Measurements from ENCODE around the gene RNF207.
"Not testable (repeated sequence)": the region's sequence is repeated elsewhere in the genome, so short reads cannot be mapped to it uniquely, and the experiment has no call there.

RNF207 gene

DNA sequence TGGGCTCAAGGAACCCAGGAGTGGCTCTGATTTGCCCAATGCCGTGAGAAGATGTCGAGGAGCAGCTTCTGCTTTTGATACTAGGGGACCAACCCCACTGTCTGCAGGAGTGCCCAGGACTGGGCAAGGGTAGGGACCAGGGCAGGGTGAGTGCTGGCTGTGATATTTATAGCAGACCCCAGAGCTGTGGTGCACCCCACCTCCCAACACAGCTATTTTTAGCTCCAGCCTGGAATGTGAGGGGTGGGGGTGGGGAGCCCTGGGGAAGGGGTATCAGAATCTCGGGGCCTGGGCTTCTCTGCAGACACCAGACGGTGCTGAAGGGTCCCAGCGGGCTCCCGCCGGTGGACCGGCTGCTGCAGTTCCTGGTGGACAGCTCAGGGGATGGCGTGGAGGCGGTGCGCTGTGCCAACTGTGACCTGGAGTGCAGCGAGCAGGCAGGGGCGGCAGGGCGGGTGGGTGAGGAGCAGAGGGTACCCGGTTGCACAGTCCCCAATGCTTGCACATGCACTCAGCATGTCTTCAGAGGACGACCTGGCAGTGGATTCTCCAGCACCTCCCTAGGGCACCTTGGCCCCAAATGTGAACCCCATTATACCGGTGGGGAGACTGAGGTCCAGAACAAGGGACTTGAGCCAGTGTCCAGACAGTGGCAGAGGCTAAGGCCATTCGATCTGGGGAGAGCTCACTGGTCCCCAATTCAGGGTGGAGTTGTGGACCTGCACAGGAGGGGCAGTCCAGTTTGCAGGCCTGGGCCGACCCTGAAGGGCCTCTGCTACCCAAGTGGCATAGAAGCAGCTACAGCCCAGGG, 1.4 kb downstream of the RNF207 start:
- Histone ChIP-seq H3K27ac (ENCODE audit: low read depth, low read length) (no peak overlapping the region), H3K27me3 (ENCODE audit: insufficient read depth, low read length) (peaks cover 48% of the 10 kb centered on the region), H3K9ac (ENCODE audit: low read depth, low read length) (no peak overlapping the region), H3K4me1 (ENCODE audit: insufficient read depth, low read length) (peaks cover 4% of the 10 kb centered on the region), H3K36me3 (ENCODE audit: insufficient read depth, low read length) (no peaks in the 10 kb centered on the region), H3K9me3 (ENCODE audit: insufficient read depth, low read depth, low read length) (no peaks in the 10 kb centered on the region), H3K4me3 (ENCODE audit: low read length) (no peak overlapping the region)
- 90% methylated on average over 19 of the region's 19 CpGs for WGBS

DNA sequence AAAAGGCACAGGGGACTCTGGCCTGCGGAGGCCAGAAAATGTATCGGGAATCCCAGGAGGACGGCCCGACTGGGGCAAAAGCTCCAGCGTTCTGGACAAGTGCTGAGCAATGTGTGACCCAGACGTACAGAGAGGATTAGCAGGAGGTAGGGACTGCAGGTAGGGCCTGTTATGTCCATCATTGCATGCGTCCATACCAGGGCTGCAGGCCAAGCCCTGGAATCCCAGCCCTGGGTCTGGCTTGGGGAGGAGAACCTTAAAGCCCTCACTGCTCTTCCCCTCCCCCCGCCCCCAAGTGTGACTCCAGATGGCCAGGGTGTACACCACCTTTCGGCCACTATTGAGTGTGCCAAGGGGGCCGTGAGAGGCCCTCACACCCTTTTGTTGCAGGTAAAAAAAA, 2.0 kb downstream of the RNF207 start:
- H3K27ac ChIP-seq (ENCODE audit: low read depth, low read length): no peak overlapping the region
- peaks cover 48% of the 10 kb centered on the region for H3K27me3 ChIP-seq (ENCODE audit: insufficient read depth, low read length)
- 83% methylated on average over 10 of the region's 10 CpGs for WGBS
- no peak overlapping the region for H3K9ac ChIP-seq (ENCODE audit: low read depth, low read length)
- H3K36me3 ChIP-seq (ENCODE audit: insufficient read depth, low read length): no peaks in the 10 kb centered on the region
- peaks cover 4% of the 10 kb centered on the region for H3K4me1 ChIP-seq (ENCODE audit: insufficient read depth, low read length)
- H3K9me3 ChIP-seq (ENCODE audit: insufficient read depth, low read depth, low read length): no peaks in the 10 kb centered on the region
- H3K4me3 ChIP-seq (ENCODE audit: low read length): no peak overlapping the region

DNA sequence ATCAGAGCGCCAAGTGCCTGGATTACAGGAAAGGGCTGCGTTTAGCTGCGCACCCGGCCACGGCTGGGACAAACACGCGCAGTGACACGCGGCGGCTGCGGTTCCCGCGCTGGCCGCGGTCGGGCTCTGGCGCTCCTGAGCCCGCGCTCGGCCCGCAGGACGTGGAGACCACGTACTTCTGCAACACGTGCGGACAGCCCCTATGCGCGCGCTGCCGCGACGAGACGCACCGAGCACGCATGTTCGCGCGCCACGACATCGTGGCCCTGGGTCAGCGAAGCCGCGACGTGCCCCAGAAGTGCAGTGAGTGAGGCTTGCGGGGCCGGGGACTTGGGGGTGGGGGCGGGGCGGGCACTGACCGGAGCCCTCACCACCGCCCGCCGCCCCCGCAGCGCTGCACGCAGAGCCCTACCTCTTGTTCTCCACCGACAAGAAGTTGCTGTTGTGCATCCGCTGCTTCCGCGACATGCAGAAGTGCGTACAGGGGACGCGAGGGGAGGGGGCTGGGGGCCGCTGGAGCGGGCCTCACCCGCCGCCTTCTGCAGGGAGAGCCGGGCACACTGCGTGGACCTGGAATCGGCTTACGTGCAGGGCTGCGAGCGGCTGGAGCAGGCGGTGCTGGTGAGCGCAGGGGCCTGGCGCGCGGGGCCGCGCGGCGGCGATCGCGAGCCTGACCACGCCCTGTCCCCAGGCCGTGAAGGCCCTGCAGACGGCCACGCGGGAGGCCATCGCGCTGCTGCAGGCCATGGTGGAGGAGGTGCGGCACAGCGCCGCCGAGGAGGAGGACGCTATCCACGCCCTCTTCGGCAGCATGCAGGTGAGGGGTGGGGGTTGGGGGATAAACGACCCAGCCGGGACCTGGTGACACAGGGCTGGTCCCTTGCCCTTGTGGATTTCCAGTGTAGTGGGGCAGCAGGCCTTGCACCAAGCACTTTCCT, 3.1 kb downstream of the RNF207 start:
- Histone ChIP-seq H3K36me3 (ENCODE audit: insufficient read depth, low read length) (no peaks in the 10 kb centered on the region), H3K4me3 (ENCODE audit: low read length) (peak overlapping the region; percentile 52), H3K27ac (ENCODE audit: low read depth, low read length) (no peak overlapping the region), H3K4me1 (ENCODE audit: insufficient read depth, low read length) (peaks cover 4% of the 10 kb centered on the region), H3K9ac (ENCODE audit: low read depth, low read length) (peak overlapping the region; percentile 52), H3K9me3 (ENCODE audit: insufficient read depth, low read depth, low read length) (no peaks in the 10 kb centered on the region), H3K27me3 (ENCODE audit: insufficient read depth, low read length) (peaks cover 48% of the 10 kb centered on the region)
- 4% methylated on average over 99 of the region's 99 CpGs for WGBS

DNA sequence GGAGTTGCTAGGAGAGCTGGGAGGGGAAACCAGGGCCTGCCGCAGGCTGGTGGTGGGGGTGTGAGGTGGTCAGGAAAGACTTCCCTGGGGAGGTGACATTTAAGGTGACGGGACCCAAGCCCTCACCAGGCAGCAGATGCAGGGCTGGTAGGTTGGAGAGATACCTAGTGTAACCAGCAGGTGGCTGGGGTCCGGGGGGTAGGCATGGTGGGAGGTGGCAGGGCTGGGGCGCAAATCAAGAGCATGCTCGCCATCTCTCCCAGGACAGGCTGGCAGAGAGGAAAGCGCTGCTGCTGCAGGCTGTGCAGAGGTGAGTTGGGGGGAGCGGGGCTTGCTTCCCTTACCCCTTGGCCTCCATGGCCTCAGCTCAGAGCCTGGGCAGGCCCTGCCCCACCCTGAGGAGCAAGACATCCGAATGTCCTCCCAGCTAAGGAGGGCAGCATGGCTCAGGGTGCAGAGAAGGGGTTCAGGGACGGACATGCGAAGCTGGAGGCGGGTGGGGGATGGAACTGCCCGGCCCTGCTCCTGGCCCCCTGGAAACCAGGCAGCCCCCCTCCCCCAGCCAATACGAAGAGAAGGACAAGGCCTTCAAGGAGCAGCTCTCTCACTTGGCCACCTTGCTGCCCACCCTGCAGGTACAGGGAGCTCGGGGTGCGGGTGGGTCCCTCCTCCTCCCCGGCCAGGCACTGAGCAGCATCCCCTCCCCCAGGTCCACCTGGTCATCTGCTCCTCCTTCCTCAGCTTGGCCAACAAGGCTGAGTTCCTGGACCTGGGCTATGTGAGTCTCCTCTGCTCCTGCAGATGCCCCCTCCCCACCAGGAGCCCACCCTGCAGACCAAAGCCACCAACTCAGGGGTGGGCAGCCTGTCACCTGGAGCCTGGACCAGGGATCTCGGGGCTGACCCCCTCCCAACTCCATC, 4.0 kb downstream of the RNF207 start:
- H3K27me3 ChIP-seq (ENCODE audit: insufficient read depth, low read length): peaks cover 48% of the 10 kb centered on the region
- H3K9me3 ChIP-seq (ENCODE audit: insufficient read depth, low read depth, low read length): no peaks in the 10 kb centered on the region
- 0 out of 2 replicates have a peak overlapping the region, but pooled peaks have one; percentile 52 for H3K9ac ChIP-seq (ENCODE audit: low read depth, low read length)
- H3K27ac ChIP-seq (ENCODE audit: low read depth, low read length): no peak overlapping the region
- H3K4me1 ChIP-seq (ENCODE audit: insufficient read depth, low read length): peaks cover 4% of the 10 kb centered on the region
- peak overlapping the region; percentile 52 for H3K4me3 ChIP-seq (ENCODE audit: low read length)
- H3K36me3 ChIP-seq (ENCODE audit: insufficient read depth, low read length): no peaks in the 10 kb centered on the region
- WGBS: 79% methylated on average over 17 of the region's 17 CpGs

DNA sequence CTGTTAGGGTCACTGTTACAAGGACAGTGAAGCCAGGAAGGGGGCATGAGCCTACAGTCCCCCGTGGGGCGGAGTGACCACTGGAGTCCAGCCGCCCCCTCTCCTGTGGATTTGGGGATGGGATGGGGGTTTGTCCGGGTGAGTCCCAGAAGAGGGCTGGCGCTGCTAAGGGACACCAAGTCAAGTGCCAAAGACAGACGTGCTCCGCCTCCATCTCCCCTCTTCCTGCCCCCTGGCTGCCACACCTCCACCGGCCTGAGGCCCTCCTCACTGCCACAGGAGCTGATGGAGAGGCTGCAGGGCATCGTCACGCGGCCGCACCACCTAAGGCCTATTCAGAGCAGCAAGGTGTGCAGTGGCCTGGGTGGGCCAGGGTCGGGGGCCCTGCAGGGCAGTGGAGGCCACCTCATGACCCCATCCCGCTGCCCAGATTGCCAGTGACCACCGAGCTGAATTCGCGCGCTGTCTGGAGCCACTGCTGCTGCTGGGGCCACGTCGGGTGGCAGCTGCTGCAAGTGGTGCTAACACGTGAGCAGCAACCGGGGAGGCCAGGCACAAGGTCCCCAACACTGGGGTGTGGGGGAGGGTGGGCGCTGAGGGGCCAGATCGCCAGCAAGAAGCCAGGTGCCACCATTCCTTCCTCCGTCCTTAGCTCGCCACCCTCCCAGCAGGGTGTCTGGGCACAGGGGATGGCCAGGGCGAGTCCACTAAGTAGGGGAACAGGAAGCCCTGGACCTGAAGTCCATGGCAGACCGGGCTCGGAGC, 4.9 kb downstream of the RNF207 start:
- H3K27ac ChIP-seq (ENCODE audit: low read depth, low read length): no peak overlapping the region

DNA sequence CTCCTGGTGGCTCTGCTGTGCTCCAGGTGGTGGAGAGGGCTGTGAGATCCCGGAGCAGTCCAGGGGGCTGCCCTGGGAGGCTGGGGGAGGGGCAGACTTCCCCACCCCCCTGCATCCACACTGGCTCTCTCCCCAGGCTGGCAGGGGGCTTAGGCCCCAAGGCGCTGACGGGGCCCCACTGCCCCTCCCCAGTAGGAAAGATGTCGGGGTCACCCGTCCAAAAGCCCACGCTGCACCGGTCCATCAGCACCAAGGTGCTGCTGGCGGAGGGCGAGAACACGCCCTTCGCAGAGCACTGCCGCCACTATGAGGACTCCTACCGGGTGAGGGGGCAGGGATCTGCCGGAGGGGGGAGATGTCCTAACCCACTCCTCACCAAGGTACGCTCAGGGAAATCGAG, 5.8 kb downstream of the RNF207 start:
- peaks cover 34% of the 10 kb centered on the region for H3K27me3 ChIP-seq (ENCODE audit: insufficient read depth, low read length)
- H3K9ac ChIP-seq (ENCODE audit: low read depth, low read length): no peak overlapping the region
- H3K27ac ChIP-seq (ENCODE audit: low read depth, low read length): no peak overlapping the region
- H3K9me3 ChIP-seq (ENCODE audit: insufficient read depth, low read depth, low read length): no peaks in the 10 kb centered on the region
- no peaks in the 10 kb centered on the region for H3K36me3 ChIP-seq (ENCODE audit: insufficient read depth, low read length)
- H3K4me3 ChIP-seq (ENCODE audit: low read length): no peak overlapping the region
- H3K4me1 ChIP-seq (ENCODE audit: insufficient read depth, low read length): peaks cover 4% of the 10 kb centered on the region
- WGBS: 90% methylated on average over 15 of the region's 16 CpGs

More for the DNA sequence above, 4.9 kb downstream of the RNF207 start:
- H3K4me1 ChIP-seq (ENCODE audit: insufficient read depth, low read length): peaks cover 4% of the 10 kb centered on the region
- 90% methylated on average over 29 of the region's 29 CpGs for WGBS
- H3K4me3 ChIP-seq (ENCODE audit: low read length): no peak overlapping the region
- H3K9me3 ChIP-seq (ENCODE audit: insufficient read depth, low read depth, low read length): no peaks in the 10 kb centered on the region
- no peaks in the 10 kb centered on the region for H3K36me3 ChIP-seq (ENCODE audit: insufficient read depth, low read length)
- no peak overlapping the region for H3K9ac ChIP-seq (ENCODE audit: low read depth, low read length)
- H3K27me3 ChIP-seq (ENCODE audit: insufficient read depth, low read length): peaks cover 44% of the 10 kb centered on the region

DNA sequence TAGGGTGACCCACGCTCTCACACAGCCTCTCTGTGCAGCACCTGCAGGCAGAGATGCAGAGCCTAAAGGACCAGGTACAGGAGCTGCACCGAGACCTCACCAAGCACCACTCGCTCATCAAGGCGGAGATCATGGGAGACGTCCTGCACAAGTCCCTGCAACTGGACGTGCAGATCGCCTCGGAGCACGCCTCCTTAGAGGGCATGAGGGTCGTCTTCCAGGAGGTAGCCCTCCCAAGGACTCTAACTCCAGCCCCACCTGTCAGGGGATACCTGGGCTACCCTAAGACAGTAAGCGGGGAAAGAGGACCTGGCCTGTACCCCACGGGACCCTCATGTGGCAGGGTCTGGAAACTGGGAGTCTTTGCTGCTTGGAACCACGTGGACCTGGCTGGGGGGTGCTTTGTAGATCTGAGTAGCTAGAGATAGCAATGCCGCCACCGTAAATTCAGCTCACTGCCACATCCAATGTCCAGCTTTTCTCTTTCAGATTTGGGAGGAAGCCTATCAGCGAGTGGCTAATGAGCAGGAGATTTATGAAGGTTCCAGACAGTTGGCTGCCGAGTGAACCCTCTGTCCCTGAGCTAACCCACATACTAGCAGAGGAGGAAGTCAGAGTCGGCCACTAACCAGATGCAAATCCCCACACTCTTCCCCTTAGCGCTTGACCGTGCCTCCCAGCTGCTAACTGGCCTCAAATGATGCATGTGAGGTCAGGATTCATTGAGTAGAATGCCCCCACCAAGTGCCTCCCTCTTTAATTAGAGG, 6.5 kb downstream of the RNF207 start:
- no peak overlapping the region for H3K9ac ChIP-seq (ENCODE audit: low read depth, low read length)
- no peak overlapping the region for H3K27ac ChIP-seq (ENCODE audit: low read depth, low read length)
- no peak overlapping the region for H3K4me3 ChIP-seq (ENCODE audit: low read length)
- WGBS: 93% methylated on average over 20 of the region's 20 CpGs
- no peaks in the 10 kb centered on the region for H3K36me3 ChIP-seq (ENCODE audit: insufficient read depth, low read length)
- H3K9me3 ChIP-seq (ENCODE audit: insufficient read depth, low read depth, low read length): no peaks in the 10 kb centered on the region
- H3K4me1 ChIP-seq (ENCODE audit: insufficient read depth, low read length): peaks cover 4% of the 10 kb centered on the region
- H3K27me3 ChIP-seq (ENCODE audit: insufficient read depth, low read length): peaks cover 28% of the 10 kb centered on the region

DNA sequence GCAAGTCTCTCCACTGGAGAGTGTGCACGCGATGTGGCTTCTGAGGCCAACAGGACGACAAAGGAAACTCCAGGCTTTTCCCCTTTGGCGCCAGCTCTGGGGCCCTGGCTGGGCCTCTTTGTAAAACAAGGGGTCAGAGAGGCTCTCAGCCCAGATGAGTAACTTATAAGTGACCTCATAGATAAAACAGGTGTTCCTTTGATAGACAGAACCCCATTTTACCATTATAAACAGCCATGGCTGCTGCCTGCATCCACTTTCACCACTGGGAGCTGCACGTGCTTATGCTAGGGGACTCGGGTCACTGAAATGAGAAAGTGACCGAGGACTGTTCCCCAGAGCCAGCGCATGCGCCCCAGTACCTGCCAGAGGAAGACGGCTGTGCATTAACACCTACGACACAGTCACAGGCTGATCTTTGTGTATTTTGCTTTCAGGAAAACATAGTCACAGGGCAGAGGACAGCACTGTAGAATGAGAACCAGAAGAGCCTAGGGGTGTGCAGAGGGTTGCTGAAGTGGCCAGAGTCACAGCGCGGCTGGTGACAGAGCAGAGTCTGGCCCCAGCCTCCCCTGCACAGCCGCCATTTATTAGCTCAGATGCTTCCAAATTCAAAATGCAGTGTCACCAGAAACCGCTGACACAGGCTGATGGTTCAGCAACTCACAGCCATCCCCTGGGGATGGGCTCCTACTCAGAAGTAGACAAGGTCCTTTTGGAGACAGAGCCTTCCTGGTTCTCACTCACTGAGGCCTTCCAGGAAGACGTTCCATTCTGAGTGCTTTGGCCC, 12.7 kb downstream of the RNF207 start:
- H3K27ac ChIP-seq (ENCODE audit: low read depth, low read length): no peak overlapping the region
- WGBS: 92% methylated on average over 16 of the region's 16 CpGs
- no peaks in the 10 kb centered on the region for H3K27me3 ChIP-seq (ENCODE audit: insufficient read depth, low read length)
- no peaks in the 10 kb centered on the region for H3K4me1 ChIP-seq (ENCODE audit: insufficient read depth, low read length)
- no peaks in the 10 kb centered on the region for H3K9me3 ChIP-seq (ENCODE audit: insufficient read depth, low read depth, low read length)
- H3K9ac ChIP-seq (ENCODE audit: low read depth, low read length): no peak overlapping the region
- H3K4me3 ChIP-seq (ENCODE audit: low read length): no peak overlapping the region
- peaks cover 23% of the 10 kb centered on the region for H3K36me3 ChIP-seq (ENCODE audit: insufficient read depth, low read length)

DNA sequence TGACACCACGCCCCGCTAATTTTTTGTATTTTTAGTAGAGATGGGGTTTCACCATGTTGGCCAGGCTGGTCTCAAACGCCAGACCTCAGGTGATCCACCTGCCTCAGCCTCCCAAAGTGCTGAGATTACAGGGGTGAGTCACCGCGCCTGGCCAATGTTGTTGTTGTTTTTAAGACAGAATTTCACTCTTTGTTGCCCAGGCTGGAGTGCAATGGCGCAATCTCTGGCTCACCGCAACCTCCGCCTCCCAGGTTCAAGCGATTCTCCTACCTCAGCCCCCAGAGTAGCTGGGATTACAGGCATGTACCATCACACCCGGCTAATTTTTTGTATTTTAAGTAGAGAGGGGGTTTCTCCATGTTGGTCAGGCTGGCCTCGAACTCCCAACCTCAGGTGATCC, 13.7 kb downstream of the RNF207 start:
- not testable (repeated sequence) for H3K27me3 ChIP-seq (ENCODE audit: insufficient read depth, low read length); H3K27ac ChIP-seq (ENCODE audit: low read depth, low read length); H3K4me1 ChIP-seq (ENCODE audit: insufficient read depth, low read length); H3K9ac ChIP-seq (ENCODE audit: low read depth, low read length); H3K4me3 ChIP-seq (ENCODE audit: low read length); H3K9me3 ChIP-seq (ENCODE audit: insufficient read depth, low read depth, low read length)
- H3K36me3 ChIP-seq (ENCODE audit: insufficient read depth, low read length): peaks cover 34% of the 10 kb centered on the region
- 94% methylated on average over 11 of the region's 11 CpGs for WGBS
